ENCODE data around the gene NUCKS1.

- TF ChIP-seq CTCF (IDR thresholded peaks at IDR 0.05 in 2 of 3, conservative IDR thresholded peaks at IDR 0.05 in 1 of 3; ENCODE audit: borderline replicate concordance in 1 of 3, insufficient read depth in 1 of 3, low read depth in 2 of 3, low read length in 2 of 3) (no peak), POLR2A (IDR thresholded peaks at IDR 0.05; ENCODE audit: borderline replicate concordance, extremely low read depth, insufficient read depth, insufficient read length) (no peak), POLR2AphosphoS5 (IDR thresholded peaks at IDR 0.05; ENCODE audit: low read depth, low read length) (no peak), SIN3A (IDR thresholded peaks at IDR 0.05; ENCODE audit: low read depth) (no peak), EZH2 (IDR thresholded peaks at IDR 0.05) (no peak), ZNF274 (IDR thresholded peaks at IDR 0.05; ENCODE audit: low read depth, low read length) (no peak), REST (IDR thresholded peaks at IDR 0.05; ENCODE audit: low read depth) (no peak), ELF1 (IDR thresholded peaks at IDR 0.05; ENCODE audit: borderline replicate concordance, low read depth) (no peak), RAD21 (IDR thresholded peaks at IDR 0.05; ENCODE audit: low read depth) (no peak)
Observed at GRCh38 chr1:205668951-205669340, 81.0 kb downstream of the NUCKS1 start.
